Stimulated activated CD4-positive, alpha-beta T cell treated with anti-CD3 and anti-CD28 coated beads, Interleukin-2, amount 100 ng/mL, for 24 hours (primary cell): Measurements from ENCODE around the gene DENND4B.

Source experiments
- DNase-seq, 2 donors: peaks; one replicate each; pipeline ENCODE4 v3.0.0-alpha.2; 2020

DENND4B gene

DNA sequence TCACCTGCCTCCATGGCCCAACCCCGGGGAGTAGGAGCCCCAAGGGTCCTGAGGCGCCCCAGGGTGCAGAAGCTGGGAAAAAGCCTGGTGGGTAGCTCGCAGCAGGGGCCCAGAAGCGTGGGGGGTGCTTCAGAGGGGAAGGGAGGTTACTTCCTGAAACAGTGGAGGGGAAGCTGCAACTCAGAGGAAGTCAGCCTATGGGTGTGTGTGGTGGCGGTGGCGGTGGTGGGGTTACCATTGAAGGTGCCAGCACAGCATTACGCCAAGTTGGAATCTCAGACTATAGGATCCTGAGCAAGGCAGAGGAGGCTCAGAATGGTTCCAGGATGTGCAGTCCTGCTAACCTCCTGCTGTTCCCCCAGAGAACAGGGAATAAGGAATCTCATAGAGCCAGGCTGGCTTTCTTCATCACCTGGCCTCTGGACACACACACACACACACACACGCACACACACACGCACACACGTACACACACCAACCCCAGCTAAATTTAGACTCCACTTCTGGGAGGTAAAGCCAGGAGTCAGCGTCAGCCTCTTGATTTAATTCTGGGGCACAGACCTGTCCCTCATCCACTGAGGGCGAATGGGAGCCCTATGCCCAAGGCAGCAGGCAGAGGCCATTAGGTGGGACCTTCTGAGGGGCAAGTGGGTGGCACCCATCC is 1.3 kb downstream of the DENND4B start:
- DNase-seq = peak; percentile 74 to 77

DNA sequence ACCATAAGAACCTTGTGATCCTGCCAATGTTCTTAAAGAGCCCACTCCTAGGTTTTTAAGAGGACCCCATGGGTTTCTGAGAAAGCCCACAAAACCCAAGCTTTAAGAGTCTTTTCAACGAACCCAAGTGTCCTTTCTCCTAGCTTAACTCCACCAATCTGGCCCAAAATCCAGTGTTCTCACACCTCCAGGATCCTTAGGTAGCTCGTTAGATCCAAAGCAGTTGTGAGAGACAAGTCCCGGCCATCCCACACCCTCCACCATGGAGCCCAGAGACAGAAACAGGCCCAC is 1.7 kb downstream of the DENND4B start:
- no peak for DNase-seq

DNA sequence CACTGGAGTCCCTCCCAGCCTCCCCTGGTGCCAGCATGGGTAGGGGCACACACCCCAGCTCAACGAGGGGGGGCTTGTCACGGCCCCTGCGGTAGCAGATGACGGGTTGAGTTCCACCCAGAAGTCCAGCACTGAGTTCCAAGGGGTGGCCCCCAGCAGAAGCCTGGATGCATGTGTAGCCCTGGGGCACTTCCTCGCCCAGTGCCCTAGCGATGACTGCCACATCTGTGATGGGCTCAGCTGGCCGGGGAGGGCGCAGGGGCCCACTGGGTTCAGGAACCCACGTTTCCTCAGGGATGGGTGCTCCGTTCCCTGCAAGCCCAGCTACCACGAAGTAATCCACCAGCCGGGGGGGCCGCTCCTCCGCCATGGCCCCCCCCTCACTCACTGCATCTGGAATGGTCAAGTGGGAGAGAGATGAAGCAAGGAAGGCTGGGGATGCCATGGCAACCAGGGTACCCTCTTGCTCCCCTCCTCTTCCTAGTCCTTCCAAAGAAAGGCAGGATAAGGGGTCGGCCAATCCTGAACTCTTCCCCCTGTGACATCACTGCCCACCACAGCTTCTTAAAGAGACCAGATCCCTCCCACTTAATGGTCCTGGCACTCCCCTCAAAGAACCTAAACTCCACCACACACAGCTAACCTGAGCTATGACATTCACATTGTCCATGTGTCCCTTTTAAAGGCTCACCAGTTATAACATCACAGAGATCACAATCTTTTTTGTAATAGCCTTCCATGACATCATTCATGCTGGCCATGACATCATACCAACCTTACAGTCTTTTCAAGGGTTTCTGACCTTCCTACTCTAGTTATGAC is 2.3 kb downstream of the DENND4B start:
- DNase-seq = no peak

DNA sequence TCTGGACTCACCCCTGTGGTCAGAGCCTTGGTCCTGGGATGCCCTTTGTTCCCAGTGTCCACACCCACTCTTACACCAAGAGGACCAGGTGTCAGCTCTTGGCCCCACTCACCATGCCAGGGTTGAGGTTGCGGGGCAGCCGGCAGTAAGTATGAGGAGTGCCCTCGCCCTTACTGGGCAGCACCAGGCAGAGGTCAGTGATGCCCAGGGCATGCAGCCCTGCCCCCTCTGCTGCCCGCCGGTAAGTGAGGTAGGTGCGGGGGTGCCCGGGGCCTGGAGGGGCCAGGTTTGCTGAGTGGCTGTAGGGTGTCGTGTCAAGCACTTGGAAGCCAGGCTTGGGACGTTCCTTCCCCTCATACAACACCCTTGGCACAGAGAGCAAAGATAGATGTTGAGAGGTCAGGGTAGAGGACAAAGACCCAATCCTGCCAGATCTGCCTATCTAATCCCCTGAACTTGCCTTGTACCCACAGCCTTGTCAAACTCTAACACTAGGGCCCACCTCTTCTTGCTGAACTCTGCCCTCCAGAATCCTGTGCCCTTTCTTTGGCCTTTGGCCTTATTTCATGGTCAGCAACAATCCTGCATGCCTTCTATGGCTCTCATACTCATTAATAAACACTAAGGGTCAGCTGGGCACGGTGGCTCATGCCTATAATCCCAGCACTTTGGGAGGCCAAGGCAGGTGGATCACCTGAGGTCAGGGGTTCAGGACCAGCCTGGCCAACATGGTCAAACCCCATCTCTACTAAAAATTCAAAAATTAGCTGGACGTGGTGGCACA is 3.6 kb downstream of the DENND4B start:
- DNase-seq = no peak

DNA sequence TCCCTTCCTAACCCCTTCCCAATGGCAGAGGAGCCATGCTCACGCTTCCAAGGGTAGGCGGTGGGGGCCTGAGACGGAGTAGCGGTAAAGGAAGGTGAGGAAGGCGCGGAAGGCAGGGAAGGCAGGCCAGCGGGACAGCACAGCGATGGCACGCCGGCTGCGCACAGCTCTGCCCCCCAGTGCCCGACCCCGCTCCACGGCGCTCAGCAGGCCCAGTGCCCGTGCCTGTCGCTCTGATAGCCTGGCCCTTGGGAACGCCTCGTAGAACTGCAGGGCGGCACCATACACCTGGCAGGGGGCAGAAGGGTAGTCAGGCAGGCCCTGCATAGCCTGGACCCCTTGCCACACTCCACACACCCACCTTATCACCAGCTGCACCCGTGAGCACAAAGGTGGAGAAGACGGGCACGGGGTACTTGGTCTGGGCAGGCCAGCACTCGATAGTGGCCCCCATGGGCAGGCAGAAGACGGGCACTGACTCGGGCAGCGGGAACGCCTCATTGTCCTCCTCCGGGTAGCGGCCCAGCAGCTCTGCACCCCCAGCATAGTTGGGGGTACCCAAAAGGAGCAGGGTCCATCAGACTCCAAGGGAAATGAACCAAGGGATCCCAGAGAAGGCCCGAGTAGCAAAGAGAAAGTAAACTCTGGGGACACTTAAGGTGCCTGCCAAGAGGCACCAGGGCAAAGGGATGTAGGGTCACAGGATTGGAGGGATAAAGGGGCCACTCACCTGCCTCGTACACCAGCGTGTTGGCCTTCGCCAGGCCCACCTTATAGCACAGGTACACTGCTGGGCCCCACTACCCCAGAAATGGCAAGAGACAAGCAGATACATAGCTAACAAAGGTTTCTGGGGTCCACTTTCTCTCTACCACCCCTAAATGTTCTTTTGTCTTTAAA is 4.4 kb downstream of the DENND4B start:
- no peak for DNase-seq

DNA sequence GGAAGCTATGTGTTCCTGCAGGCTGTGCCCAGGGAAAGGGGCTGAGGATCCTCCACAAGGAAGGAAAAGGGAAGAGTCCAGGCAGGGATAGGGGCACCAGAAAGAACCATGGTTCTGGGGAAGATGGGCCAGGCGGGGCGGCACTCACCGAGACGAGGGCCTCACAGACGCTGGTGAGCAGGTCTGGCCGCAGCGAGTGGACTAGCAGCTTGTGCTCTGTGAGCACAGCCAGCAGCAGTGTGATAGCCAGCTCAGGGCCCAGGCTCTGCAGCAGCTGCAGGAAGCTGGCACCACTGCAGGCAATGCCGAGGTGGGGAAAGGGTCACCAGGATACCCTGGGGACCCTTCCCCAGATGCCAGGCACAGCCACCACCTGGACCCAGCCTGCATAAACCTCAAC is 5.8 kb downstream of the DENND4B start:
- no peak for DNase-seq

DNA sequence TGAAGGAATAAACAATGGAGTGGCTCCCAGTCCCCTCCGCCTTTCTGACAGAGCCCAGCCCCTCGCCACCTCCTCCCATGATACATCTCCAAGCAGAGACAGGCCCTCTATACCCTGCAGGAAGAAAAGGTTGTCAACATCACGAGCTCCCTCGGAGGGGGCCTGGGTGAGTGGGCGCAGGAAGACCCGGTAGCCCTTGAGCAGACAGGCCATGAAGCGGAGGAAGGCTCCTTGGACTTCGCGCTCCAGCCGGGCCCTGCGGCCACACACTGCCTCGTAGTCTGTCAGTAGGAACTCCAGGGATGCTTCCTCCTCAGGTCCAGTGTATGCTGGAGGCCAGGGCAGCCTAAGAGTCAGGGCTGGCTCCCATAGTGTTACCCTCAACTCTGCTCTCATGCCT is 7.0 kb downstream of the DENND4B start:
- no peak for DNase-seq

DNA sequence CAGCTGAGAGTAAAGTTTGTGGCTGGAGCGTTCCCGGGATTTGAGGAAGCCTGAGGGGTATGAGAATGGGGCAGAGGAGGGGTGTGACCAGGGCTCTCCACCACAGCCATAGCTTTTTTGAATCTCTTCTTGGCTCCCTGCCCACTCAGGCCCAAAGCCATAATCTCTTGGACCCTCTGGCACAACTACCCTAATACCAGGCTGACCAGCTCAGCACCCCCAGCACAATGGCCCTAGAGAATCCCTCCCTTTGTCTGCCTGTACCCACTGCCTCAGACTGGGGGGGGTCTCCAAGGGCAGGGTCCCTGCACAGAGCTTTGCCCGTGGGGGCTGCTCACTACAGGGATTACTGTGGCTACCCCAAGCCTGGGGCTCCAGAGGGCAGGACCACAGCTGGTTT is 7.5 kb downstream of the DENND4B start:
- no peak for DNase-seq

DNA sequence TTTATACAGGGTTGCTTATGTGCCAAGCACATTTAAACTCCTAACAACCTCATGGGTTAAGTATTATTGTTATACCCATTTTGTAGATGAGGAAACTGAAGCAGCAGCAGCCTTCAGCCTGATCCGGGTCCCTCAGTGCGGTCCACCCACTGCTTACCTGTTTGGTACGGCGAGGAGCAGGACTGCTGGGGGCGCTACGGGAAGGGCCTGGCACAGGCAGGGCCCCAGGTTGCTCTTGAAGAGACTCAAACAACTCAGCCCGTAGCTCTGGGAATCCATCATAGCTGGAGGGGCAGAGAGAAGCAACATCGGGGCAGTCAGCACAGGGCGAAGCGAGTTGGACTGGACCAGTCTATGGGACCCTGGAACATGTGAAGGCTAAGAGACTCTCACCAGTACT is 9.2 kb downstream of the DENND4B start:
- DNase-seq = no peak

DNA sequence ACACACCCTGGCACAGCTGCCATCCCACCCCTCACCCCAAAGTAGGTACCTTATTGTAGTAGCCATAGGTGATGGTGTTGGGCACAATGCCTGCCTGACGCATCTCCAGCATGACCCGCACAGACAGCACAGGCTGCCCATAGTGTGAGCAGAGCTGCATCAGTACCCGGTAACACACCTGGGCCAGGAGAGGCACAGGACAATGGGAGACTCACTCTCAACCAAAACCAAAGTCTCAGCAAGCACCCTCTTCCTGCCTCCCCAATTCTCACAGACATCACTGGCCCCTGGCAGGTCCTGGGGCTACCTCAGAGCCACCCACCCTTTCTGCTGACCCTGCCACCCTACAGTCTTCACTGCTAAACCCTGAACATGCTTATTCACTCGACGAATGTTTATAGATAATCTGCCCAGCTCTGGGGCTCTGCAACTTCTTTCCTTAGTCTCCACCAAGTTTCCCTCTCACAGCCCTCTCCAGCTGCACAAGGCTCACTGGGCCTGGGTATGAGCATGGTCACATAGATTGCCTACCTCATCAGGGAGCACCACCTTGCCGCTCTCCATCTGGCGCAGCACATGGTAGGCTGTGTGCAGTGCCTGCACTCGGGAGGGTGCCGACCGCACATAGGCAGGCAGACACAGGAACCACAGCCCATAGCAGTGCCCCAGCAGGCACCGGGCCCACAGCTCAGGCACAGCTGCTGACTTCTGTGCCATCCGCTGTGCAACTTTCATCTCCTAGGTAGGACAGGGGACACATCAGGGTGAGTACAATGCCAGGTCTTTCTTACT is 10.3 kb downstream of the DENND4B start:
- no peak for DNase-seq

DNA sequence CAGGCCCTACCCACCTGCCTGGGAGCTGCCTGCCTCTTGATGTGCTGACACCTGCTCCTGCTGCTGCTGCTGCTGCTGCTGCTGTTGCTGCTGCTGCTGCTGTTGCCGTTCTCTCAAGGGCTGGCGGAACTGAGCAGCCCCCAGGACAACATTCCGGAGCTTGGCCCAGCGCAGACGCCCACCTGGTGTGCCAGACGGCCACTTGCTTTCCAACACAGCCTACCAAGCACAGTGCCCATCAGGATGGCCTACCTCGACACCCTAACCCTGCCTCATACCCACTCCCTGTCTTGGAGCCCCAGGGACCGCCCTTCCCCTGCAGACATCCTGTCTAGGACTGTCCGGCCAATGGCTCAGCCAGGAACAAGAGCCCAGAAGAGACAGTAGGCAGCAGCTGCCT is 11.8 kb downstream of the DENND4B start:
- DNase-seq = no peak

DNA sequence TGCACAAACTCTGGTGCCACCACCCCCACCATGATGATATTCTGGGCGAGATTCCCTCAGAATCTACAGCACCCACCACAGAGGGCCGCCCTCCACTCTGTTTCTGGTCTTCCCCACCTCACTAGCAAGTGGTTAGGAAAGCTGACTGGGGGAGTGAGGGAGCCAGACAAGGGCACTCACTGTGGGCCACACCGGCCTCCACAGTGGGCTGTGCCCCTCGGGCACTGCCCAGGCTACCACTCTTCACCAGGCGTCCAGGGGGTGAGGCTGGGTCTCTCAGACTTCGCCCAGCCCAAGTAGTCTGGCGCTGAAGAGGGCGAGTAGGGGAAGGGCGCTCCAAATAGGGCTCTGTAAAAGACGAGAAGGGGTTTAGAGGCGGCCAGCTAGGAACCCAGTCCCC is 12.6 kb downstream of the DENND4B start:
- DNase-seq = no peak

DNA sequence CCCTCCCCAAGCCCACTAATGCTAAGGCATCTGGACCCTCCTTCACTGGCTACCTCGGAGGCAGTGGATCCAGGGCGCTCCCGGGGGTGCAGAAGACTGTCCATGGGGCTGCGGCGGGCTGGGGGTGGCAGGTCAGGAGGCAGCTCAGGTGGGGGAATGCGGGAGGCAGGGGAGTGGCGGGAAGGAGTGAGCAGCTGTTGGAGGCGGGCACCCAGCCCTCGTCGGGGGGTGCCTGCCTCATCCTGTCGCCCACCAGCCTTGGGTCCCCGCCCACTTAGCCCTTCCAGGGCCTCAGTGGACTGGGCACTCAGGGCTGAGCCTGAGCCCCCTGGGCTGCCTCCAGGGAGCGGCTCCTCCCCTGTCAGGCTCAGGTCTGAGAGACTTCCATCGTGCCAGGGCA is 13.1 kb downstream of the DENND4B start:
- DNase-seq = no peak

DNA sequence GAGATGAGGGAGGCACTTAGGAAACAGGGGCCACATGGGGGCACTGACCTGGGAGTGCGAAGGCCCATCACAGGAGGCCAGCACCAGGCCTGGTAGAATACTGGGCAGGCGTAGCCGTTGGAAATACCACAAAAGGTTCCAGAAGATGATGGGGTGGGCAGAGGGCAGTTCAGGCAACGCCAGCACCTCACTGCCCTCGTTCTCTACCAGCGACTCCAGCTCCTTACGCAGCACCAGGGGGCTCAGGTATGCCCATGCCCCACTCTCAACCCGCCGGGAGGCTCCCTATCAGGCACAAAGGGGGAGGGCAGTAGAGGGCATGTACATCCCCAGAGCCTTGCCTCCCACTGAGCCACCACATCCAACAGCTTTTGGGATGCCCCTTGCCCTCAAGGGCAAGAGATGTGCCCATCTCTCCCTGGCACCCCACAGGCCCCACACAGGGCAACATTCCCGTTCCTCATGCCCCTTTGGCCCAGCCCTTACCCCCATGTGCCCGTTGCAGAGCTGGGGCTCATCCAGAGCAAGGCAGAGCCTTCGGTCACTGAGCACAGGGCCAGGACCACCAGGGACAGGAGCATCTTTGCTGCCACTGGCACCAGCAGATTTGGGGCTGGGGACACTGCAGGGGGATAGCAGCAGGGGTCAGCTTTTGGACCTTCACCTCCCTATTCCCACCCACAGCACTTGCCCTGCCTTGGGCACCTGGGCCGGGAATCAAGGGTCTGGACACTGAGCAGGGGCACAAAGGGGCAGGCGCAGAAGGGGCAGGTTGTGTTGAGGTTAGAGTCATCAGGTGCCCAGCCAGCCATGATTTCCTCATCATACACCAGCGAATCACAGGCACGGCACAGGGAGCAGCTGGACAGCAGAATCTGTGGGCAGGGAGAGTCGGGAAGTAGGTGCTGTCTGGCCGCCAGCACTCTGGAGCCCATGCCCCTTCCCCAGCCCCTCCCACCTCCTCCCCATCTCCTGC is 14.1 kb downstream of the DENND4B start:
- no peak for DNase-seq

DNA sequence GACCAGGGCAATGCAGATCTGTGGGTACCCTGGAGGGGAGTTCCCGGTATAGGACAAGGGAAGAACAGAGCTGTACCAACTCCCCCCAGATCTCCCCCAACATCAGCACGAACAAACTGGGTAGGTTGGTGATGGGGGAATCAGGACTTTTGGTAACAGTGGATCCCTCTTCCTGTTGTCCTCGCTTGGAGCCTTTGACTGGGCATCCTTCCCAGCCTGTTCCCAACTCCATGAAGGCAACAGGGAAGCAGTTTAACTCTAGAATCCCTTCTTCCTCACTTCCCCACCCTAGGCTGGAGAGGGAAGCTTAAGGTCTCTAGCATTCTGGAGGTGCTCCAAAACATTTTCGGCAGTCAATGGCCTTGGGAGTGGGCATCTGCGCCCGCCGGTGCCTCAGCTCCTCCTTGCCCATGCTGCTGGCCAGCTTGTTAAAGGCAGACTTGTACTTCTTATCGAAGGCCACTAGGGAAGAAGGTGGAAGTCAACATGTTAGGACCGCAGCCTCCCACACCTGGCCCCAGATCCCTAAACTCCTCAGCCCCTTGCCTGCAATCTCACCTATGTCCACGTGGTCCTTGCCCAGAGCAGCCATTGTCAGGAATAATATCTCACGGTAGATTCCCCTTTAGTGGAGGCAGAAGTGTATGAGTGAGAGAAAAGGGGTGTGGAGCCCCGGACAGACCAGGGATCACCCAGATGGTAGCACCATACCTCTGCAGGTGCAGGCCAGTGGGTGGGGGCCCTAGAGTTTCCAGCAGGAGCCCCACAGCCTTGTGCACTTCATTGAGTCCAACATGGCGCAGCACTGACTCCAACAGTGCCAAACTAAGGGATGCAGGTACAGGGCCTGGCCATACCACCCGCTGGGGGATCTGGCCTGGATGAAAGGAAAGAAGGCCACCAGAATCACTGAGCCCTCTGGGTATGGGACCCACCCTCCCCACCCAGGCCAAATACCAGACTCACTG is 16.3 kb downstream of the DENND4B start:
- no peak for DNase-seq

DNA sequence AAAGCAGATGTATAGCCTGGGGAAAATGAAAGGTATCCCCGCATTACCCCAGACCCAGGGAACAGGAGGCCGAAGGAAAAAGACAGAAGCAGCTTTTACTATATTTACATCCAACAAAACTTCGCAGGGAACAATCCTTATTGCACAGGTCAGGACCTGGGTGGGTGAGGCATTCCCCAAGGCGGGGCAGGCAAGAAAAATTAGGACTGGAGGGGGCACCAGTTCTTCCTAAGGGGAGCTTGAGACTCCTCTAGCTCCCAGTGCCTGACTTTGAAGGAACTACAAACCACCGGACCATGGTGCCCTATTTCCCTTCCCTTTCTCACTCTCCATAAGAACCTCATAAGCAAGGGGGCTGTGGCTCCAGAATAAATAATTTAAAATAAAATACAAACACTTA is 17.1 kb downstream of the DENND4B start:
- DNase-seq = no peak

DNA sequence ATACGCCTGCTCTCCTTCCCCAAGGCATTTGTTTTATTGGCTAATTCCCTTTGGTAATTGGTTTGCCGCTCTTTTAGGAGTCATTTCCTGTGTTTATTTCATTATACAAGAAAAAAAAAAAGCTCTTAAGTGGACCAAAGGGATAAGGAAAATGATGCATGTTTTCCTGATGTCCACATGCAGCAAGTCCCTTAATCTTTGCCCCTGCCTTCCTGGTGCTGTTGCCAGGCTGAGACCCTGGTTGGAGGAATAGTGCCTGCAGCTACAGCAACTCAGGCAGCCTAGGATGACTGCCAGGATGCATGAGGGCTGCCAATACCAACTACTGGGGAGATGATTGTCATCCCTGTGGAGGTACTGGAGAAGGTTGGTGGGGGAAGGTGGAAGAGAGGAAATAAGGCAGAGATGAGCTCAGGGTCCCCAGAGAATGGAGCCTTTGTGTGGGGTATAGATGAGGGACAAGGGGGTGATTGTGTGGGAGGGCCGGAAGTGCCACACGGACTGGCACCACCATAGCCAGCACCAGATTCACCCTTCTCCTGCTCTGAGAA is 17.7 kb downstream of the DENND4B start:
- no peak for DNase-seq

DNA sequence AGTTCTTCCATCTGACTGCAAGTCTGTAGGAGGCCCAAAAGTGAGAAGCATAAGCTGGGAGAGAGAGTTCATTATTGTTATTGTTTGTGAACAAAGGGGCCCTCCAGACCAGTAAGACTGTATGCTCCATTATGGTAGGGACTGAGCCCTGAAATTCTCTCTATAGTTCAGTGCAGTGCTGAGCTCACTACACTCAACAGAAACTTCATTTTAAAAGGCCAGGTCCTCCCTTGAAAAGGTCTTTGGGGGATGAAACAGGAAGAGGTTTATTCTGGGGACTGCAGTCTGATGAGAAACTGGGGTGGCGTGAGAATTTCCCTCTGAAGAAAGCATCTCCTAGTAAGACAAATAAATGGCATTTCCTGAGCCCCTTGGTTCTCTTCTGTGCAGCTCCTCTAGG is 18.3 kb downstream of the DENND4B start:
- no peak for DNase-seq

DNA sequence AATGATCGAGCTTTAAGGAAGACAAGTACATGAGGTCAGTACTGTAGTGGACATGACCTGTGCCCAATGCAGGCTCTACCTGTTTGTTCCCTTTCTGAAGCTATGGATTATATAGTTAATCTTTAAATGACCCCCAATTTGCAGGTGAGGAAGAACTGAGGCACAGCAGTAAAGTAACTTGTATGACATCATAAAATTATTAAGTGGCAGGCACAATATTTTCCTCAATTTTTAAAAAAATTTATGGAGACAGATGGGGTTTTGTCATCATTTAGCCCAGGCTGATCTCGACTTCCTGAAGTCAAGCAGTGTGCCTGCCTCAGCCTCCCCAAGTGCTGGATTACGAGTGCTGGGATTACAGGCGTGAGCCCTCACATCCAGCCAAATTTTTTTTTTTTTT is 20.1 kb downstream of the DENND4B start:
- no peak for DNase-seq
